DND-41 (cell line): ENCODE results near the gene THG1L.
"Not testable (repeated sequence)": the region's sequence is repeated elsewhere in the genome, so short reads cannot be mapped to it uniquely, and the experiment has no call there.

ENCODE experiments used
- ATAC-seq: fragments of 200-7000 bp; cut with Tn5 transposase; 3 replicates; pipeline ENCODE4 v1.9.1; 2021; ENCODE audit warnings: low read depth; ENCODE audit not compliant: insufficient read depth
- DNase-seq: peaks from one replicate; pipeline ENCODE4 v3.0.0-alpha.2; 2020
- H2AFZ ChIP-seq: 2 replicates; pipeline ENCODE4 v1.6.0; 2012; ENCODE audit warnings: low read depth, low read length
- H3K27ac ChIP-seq: 2 replicates; pipeline ENCODE4 v1.5.1; 2012; ENCODE audit warnings: low read length, inconsistent platforms
- H3K27me3 ChIP-seq: fragments of 200-600 bp; sonication (generic); 2 replicates; pipeline ENCODE4 v1.6.0; 2012; ENCODE audit warnings: low read length, mild to moderate bottlenecking, inconsistent platforms; ENCODE audit not compliant: insufficient read depth, poor library complexity
- H3K36me3 ChIP-seq: 2 replicates; pipeline ENCODE4 v1.5.1; 2012; ENCODE audit warnings: low read length, inconsistent platforms; ENCODE audit not compliant: insufficient read depth
- H3K4me1 ChIP-seq: 2 replicates; pipeline ENCODE4 v1.5.1; 2012; ENCODE audit warnings: mild to moderate bottlenecking, low read length; ENCODE audit not compliant: insufficient read depth
- H3K4me2 ChIP-seq: 2 replicates; pipeline ENCODE4 v1.6.0; 2012; ENCODE audit warnings: mild to moderate bottlenecking, moderate library complexity, low read length, inconsistent platforms; ENCODE audit not compliant: insufficient read depth
- H3K4me3 ChIP-seq, 2 experiments: fragments of 200-600 bp in 1 of 2; shearing (Covaris generic) in 1 of 2; 2 replicates each; pipeline ENCODE4 v1.5.1; 2012 to 2016; ENCODE audit warnings: inconsistent platforms in 2 of 2, low read length in 2 of 2, mild to moderate bottlenecking in 2 of 2, low read depth in 1 of 2, moderate library complexity in 1 of 2
- H3K79me2 ChIP-seq: 2 replicates; pipeline ENCODE4 v1.6.0; 2012; ENCODE audit warnings: low read length, inconsistent platforms; ENCODE audit not compliant: insufficient read depth
- H3K9ac ChIP-seq: 2 replicates; pipeline ENCODE4 v1.6.0; 2012; ENCODE audit warnings: low read depth, mild to moderate bottlenecking, inconsistent platforms, low read length, moderate library complexity
- H3K9me3 ChIP-seq: 2 replicates; pipeline ENCODE4 v1.5.1; 2012; ENCODE audit warnings: low read length, moderate library complexity, mild to moderate bottlenecking, inconsistent platforms; ENCODE audit not compliant: insufficient read depth, severe bottlenecking
- H4K20me1 ChIP-seq: 2 replicates; pipeline ENCODE4 v1.6.0; 2012; ENCODE audit warnings: low read length; ENCODE audit not compliant: insufficient read depth
- EZH2 ChIP-seq: IDR thresholded peaks from 3 replicates; pipeline ENCODE4 v1.6.1; 2012; ENCODE audit warnings: borderline replicate concordance, low read depth, mild to moderate bottlenecking, moderate library complexity, low read length, inconsistent platforms; ENCODE audit not compliant: severe bottlenecking
- TF ChIP-seq, protein P1 (sequence below): IDR thresholded peaks from 2 replicates; pipeline ENCODE4 v1.5.1; 2012; ENCODE audit warnings: borderline replicate concordance, low read length, moderate library complexity, mild to moderate bottlenecking; ENCODE audit not compliant: poor library complexity, severe bottlenecking; ENCODE audit errors: extremely low read depth

THG1L gene

DNA sequence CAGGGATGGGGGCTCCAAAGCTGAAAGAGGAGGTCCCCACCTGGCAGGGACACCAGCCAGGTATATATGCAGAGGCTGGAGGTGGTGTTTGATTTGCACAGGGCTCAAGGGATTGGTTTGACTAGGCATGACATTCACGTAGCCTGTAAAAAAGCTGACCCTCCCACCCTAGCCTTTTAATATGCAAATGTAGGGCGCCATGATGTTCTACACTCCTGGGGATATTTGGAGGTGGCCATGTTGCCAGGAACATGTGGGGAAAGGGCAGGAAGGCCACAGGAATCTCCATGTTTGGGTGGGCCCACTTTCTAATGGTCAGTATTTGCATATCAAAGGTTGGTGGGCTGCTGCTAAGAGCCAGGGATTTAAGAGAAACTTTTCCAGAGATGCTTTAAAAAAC lies 12.0 kb upstream of the THG1L start:
- no peaks in the 10 kb centered on the region for H3K9me3 ChIP-seq
- no peak overlapping the region for H3K4me3 ChIP-seq
- peaks cover 25% of the 10 kb centered on the region for H3K4me1 ChIP-seq
- DNase-seq (no peak), ATAC-seq (no peak)
- H3K9ac ChIP-seq, result no peak overlapping the region
- H4K20me1 ChIP-seq, result no peaks in the 10 kb centered on the region
- no peaks in the 10 kb centered on the region for H3K79me2 ChIP-seq
- no peaks in the 10 kb centered on the region for H3K36me3 ChIP-seq
- TF ChIP-seq, protein P1, sequence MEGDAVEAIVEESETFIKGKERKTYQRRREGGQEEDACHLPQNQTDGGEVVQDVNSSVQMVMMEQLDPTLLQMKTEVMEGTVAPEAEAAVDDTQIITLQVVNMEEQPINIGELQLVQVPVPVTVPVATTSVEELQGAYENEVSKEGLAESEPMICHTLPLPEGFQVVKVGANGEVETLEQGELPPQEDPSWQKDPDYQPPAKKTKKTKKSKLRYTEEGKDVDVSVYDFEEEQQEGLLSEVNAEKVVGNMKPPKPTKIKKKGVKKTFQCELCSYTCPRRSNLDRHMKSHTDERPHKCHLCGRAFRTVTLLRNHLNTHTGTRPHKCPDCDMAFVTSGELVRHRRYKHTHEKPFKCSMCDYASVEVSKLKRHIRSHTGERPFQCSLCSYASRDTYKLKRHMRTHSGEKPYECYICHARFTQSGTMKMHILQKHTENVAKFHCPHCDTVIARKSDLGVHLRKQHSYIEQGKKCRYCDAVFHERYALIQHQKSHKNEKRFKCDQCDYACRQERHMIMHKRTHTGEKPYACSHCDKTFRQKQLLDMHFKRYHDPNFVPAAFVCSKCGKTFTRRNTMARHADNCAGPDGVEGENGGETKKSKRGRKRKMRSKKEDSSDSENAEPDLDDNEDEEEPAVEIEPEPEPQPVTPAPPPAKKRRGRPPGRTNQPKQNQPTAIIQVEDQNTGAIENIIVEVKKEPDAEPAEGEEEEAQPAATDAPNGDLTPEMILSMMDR, result no peak
- no peak for TF ChIP-seq EZH2
- no peaks in the 10 kb centered on the region for H3K27me3 ChIP-seq
- H2AFZ ChIP-seq, result no peak overlapping the region
- H3K27ac ChIP-seq, result no peak overlapping the region
- no peak overlapping the region for H3K4me2 ChIP-seq

DNA sequence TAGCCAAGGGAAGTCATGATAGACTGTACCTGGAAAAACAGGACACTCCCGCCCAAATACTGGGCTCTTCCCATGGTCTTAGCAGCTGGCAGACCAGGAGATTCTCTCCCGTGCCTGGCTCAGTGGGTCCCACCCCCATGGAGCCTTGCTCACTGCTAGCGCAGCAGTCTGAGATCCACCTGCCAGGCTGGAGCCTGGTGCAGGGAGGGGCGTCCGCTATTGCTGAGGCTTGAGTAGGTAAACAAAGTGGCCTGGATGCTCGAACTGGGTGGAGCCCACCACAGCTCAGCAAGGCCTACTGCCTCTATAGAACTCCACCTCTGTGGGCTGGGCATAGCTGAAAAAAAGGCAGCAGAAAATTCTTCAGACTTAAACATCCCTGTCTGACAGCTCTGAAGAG lies 10.1 kb upstream of the THG1L start:
- TF ChIP-seq, protein P1, result no peak
- no peak for TF ChIP-seq EZH2
- Histone ChIP-seq H3K27me3 (no peaks in the 10 kb centered on the region), H4K20me1 (no peaks in the 10 kb centered on the region), H3K79me2 (no peaks in the 10 kb centered on the region), H3K36me3 (no peaks in the 10 kb centered on the region), H3K27ac (no peak overlapping the region), H3K4me1 (peaks cover 25% of the 10 kb centered on the region), H3K4me3 (no peak overlapping the region), H2AFZ (no peak overlapping the region), H3K4me2 (no peak overlapping the region), H3K9ac (no peak overlapping the region), H3K9me3 (no peaks in the 10 kb centered on the region)
- DNase-seq, result no peak
- ATAC-seq, result no peak

DNA sequence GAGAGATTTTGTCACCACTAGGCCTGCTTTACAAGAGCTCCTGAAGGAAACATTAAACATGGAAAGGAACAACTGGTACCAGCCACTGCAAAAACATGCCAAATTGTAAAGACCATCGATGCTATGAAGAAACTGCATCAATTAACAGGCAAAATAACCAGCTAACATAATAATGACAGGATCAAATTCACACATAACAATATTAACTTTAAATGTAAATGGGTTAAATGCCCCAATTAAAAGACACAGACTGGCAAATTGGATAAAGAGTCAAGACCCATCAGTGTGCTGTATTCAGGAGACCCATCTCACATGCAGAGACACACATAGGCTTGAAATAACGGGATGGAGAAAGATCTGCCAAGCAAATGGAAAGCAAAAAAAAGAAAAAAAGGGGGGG lies 8.3 kb upstream of the THG1L start:
- not testable (repeated sequence) for H2AFZ ChIP-seq, H3K79me2 ChIP-seq, DNase-seq, H3K4me3 ChIP-seq, H3K4me2 ChIP-seq, H4K20me1 ChIP-seq, ATAC-seq, H3K36me3 ChIP-seq, H3K9me3 ChIP-seq, H3K27me3 ChIP-seq, H3K9ac ChIP-seq, H3K27ac ChIP-seq
- H3K4me1 ChIP-seq, result peaks cover 12% of the 10 kb centered on the region

DNA sequence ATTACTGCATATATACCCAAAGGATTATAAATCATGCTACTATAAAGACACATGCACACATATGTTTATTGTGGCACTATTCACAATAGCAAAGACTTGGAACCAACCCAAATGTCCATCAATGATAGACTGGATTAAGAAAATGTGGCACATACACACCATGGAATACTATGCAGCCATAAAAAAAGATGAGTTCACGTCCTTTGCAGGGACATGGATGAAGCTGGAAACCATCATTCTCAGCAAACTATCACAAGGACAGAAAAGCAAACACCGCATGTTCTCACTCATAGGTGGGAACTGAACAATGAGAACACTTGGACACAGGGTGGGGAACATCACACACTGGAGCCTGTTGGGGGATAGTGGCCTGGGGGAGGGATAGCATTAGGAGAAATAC lies 4.6 kb upstream of the THG1L start:
- not testable (repeated sequence) for H3K36me3 ChIP-seq, H3K79me2 ChIP-seq, H3K4me2 ChIP-seq, H3K9ac ChIP-seq, H2AFZ ChIP-seq, H3K27me3 ChIP-seq, H4K20me1 ChIP-seq, H3K27ac ChIP-seq, ATAC-seq, H3K4me3 ChIP-seq, H3K9me3 ChIP-seq, DNase-seq
- H3K4me1 ChIP-seq, result peaks cover 14% of the 10 kb centered on the region

DNA sequence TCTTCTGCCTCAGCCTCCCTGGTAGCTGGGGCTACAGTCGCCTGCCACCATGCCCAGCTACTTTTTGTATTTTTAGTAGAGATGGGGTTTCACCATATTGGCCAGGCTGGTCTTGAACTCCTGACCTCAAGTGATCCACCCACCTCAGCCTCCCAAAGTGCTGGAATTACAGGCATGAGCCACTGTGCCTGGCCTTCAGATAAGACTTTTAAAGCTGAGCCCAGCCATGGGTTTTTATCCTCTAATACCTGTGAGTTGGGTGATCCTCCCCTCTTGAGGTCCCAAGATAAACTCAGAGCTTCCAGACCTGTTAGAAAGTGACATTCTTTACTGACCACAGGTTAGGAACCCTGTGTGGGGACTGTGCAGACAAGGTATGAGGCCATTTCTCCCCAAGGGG lies 3.4 kb upstream of the THG1L start:
- not testable (repeated sequence) for H3K36me3 ChIP-seq, H3K9ac ChIP-seq, H3K9me3 ChIP-seq, ATAC-seq, H2AFZ ChIP-seq, H4K20me1 ChIP-seq, H3K27ac ChIP-seq, DNase-seq, H3K4me2 ChIP-seq, H3K79me2 ChIP-seq, H3K27me3 ChIP-seq, H3K4me3 ChIP-seq
- H3K4me1 ChIP-seq, result peaks cover 21% of the 10 kb centered on the region
